SIG-M5 treated with dmso at 0.1 percent for 504 hours (cell line): ENCODE data around the gene RABGAP1L.
"Not testable (repeated sequence)": the region's sequence is repeated elsewhere in the genome, so short reads cannot be mapped to it uniquely, and the experiment has no call there.

Experiments
- DNase-seq: peaks from one replicate; lab custom pipeline; 2025; ENCODE audit not compliant: unreplicated experiment; lab: John Stamatoyannopoulos, UW

RABGAP1L gene

DNA sequence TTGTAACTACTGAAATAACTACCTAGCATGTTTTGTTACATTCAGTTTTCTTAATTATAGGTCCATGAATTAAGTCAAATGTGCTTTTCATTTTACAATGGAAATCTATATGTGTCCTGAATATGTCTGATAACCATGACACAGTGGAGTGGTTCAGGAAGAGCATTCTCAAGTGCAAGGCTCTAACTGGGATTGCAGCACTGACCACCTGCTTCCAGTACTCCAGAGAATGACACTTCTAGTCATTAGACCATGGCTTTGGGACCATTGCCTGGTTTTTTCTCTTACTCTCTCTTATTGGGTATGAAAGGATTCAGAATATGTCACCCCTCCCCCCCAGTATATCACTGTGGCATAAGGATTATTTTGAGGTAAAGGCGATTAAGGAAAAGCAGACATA lies 635.5 kb downstream of the RABGAP1L start:
- DNase-seq = no peak

DNA sequence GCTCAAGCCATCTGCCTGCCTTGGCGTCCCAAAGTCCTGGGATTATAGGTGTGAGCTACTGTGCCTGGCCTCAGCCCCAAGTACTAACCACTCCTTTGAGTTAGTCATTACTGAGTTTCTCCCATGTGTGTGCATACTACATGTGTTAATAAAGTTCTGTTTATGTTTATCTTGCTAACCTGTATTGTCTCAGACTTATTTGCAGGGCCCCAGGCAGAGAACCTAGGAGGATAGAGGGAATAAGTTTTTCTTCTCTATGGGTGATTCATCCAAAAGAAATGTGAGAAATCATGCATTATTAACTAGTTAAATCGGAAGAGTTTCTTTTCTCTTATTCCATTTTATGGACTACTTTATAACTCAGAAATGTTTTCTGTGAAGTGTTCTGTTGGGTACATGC lies 636.5 kb downstream of the RABGAP1L start:
- DNase-seq = no peak

DNA sequence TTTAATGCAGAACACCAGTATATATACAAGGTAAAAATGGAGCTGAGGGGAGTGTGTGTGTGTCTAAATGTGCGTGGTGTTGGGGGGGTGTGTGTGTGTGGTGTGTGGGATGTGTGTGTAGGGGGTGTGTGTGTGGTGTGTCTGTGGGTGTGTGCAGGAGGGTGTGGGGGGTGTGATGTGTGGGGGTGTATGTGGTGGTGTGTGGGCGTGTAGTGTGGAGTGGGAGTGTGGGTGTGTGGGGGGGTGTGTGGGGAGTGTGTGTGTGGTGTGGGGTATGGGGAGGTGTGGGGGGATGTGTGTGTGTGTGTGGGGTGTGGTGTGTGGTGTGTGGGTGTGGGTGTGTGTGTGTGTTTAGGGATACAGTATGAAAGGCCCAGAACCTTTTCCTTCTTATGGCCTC lies 638.1 kb downstream of the RABGAP1L start:
- DNase-seq = no peak

DNA sequence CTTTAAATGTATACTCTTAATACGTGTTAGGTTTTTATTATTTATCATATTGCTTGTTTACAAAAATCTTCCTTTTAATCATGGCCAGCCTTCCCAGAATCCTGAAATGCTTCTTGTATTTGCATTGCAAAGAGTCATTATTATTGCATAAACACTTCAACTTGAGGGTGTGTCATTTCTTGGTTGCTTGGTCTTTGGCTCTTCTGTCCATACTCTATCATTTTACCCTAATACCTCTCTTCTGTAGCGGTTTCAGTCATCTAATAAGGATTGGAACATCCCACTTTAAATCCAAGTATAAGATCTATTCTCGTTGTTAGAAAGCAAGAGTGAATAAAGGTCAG lies 639.8 kb downstream of the RABGAP1L start:
- no peak for DNase-seq

DNA sequence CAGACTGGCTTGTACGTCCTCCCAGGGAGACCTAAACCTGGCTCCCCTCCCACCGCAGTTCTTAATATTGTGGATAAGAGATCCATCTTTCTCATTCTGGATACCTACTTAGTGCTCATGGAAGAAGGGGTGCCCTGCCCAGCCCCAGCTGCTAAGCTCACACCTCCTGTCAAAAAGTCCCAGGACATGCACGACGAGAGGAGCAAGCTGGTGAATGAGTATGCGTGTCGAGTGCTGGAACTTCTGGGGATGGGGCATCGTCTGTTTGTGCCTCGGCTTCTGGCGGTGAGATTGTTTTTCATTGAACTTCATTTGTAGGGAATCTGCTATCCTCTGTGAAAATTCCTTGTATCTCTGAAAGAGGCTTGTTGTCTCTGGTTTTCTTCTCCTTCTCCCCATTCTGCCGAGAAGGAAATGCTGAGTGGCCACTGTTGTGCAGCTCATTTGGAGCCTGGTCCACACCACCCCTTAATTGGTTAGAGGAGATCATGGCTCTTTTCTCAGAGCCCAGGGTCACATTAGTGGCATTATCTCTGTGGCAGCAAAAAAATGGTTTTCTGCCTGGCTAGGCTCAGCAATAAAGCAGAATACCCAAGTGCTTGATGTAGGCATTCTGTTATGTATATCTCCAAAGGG lies 641.0 kb downstream of the RABGAP1L start:
- DNase-seq = no peak

GRCh38 chr1:174800876-174801275 lies 641.6 kb downstream of the RABGAP1L start:
- no peak for DNase-seq

GRCh38 chr1:174809755-174810280 lies 650.5 kb downstream of the RABGAP1L start:
- no peak for DNase-seq

- no peak for DNase-seq
Observed at GRCh38 chr1:174812016-174812415, 652.7 kb downstream of the RABGAP1L start.

GRCh38 chr1:174812656-174813055 lies 653.3 kb downstream of the RABGAP1L start:
- no peak for DNase-seq

DNA sequence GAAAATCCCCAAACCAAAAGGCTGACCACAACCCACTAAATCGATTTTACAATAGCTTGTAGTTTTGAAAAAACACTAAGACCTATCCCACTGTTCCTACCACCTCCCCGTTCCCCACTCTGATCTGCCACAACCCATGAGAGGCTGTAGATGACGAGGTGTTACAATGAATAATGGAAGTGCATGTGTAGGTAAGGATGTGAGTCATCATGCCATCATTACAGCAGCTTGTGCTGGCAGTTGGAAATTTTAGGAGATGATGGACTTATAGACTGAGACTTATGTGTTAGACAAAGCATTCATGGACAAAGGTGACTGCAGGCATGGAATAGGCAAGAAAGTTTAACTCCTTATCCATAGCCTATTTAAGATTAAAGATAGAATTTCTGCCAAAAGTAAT lies 655.7 kb downstream of the RABGAP1L start:
- DNase-seq = no peak

- peak; percentile 6 for DNase-seq
Observed at GRCh38 chr1:174815474-174815908, 656.2 kb downstream of the RABGAP1L start.

GRCh38 chr1:174816621-174817020 lies 657.3 kb downstream of the RABGAP1L start:
- not testable (repeated sequence) for DNase-seq

- DNase-seq = no peak
Observed at GRCh38 chr1:174818014-174818616, 658.8 kb downstream of the RABGAP1L start.

- DNase-seq = no peak
Observed at GRCh38 chr1:174818951-174819350, 659.6 kb downstream of the RABGAP1L start.

DNA sequence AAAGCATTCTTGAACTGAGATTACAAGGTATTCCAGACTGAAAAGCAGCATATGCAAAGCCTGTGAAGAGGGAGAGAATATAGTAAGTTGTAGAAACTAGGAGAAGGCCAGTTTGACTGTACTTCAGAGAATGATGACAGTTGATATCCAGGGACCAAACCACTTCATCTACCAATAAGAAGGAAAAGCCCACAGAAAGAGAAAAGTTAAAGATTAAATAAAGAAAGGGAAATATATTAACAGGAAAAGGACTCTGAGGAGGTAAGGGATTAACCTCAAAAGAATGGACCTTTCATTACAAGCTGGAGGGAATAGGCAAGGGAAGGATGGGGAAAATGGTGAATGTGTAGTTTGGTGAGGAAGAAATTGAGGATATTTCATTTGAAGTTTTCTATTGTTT lies 660.3 kb downstream of the RABGAP1L start:
- DNase-seq = no peak

- no peak for DNase-seq
Observed at GRCh38 chr1:174825127-174825526, 665.8 kb downstream of the RABGAP1L start.

DNA sequence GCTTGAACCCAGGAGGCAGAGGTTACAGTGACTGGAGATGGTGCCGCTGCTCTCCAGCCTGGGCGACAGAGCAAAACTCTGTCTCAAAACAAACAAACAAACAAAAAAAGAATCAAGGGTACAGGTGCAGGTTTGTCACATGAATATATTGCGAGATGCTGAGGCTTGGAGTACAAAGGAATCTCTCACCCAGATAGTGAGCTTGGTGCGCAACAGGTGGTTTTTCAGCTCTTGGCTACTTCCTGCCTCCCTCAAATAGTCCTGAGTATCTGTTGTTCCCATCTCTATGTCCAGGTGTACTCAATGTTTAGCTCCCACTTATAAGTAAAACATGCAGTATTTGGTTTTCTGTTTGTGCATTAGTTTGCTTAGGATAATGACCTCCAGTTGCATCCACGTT lies 666.5 kb downstream of the RABGAP1L start:
- no peak for DNase-seq

DNA sequence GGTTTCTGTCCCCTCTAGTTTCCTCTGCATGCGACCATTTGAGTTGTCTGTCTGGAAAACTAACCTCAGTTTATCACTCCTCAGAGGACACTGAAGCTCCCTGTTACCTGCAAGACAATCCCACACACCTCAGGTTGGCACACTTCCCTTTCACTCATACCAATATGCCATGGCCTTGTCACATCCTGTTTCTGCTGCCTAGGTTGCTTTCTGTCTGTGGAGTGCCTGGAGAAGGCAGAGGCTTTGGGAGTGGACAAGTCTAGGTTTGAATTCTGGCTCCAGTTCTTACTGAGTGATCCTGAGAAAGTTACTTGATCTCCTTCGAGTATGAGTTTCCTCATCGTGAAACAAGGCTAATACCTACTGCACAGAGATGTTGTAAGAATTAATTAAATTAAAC lies 668.9 kb downstream of the RABGAP1L start:
- DNase-seq = no peak

DNA sequence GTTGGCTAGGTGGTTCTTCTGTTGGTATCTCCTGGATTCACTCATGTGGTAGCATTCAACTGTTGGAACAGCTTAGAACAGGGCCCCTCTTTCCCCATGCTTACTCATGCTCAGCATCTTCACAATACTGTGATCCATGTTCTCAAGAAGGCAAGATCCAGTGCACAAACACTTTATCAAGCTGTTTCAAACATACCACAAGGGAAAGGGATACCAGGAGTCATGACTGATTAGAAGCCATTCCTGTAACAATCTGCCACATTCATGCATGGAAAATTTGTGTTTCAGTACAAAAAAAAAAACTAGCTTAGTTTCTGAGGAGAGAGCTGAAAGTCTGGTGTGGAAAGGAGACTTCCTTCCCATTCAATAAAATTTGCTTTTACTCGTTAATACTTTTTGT lies 670.7 kb downstream of the RABGAP1L start:
- DNase-seq = no peak

DNA sequence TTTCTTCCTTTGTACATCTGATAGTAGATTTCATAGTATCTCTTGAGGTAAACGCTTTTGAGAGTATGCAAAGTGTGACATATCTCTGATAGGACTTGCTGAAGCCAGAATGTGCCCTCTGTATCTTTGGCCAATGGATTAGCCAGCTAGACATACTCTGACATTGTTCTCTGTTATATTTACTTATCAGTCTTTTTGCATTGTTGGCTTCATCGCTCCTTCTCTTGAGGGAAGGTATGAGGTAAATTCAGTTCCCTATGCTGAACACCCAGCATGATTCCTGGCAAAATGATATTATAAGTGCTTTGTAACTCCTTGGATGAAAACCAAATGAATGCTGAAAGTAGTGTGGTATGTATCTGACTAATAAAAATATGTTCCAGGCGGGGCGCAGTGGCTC lies 677.2 kb downstream of the RABGAP1L start:
- no peak for DNase-seq

GRCh38 chr1:174837386-174837785 lies 678.1 kb downstream of the RABGAP1L start:
- DNase-seq = no peak

- no peak for DNase-seq
Observed at GRCh38 chr1:174839211-174839610, 679.9 kb downstream of the RABGAP1L start.

DNA sequence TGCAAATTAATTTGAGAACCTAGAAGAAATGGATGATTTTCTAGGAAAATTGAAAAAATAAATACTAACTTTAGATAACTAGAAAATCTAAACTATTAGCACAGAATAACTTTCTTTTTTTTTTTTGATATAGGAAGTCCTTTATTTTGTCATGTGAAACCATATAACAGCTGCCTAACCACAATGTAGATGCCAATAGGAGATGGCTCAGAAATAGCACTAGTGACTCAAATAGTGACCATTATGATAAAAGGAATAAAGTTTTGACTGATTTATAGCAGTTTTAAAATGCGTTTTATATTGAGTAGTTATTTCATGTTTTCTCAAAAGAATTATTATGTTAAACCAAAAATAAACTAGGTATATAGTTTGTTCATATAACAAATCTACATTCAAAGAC lies 682.4 kb downstream of the RABGAP1L start:
- DNase-seq = no peak
